AG04449 (cell line): ENCODE measurements around the gene PDIA5.

Source experiments
- CTCF ChIA-PET: fragments of 350-600 bp; formaldehyde crosslinking; extraction: SDS; loops from one replicate; lab custom pipeline; 2021; ENCODE audit warnings: antibody characterized with exemption; lab: Yijun Ruan, JAX
- POLR2A ChIA-PET: fragments of 400-600, 350-600 bp; formaldehyde crosslinking; extraction: SDS; loops from one replicate; lab custom pipeline; 2020; ENCODE audit warnings: antibody characterized with exemption, inconsistent platforms; lab: Yijun Ruan, JAX
- DNase-seq: peaks from one replicate; pipeline ENCODE4 v3.0.0-alpha.2; 2010; ENCODE audit warnings: low read depth, low spot score
- H3K4me3 ChIP-seq: 2 replicates; pipeline ENCODE4 v1.5.1; 2011; ENCODE audit warnings: low read depth, mild to moderate bottlenecking, control low read depth, low read length
- CTCF ChIP-seq: IDR thresholded peaks from one replicate; pipeline ENCODE4 v1.5.1; 2011; ENCODE audit warnings: mild to moderate bottlenecking, moderate library complexity, low read length, control low read depth, inconsistent platforms; ENCODE audit not compliant: insufficient read depth; ENCODE audit errors: missing control alignments

The PDIA5 gene

DNA sequence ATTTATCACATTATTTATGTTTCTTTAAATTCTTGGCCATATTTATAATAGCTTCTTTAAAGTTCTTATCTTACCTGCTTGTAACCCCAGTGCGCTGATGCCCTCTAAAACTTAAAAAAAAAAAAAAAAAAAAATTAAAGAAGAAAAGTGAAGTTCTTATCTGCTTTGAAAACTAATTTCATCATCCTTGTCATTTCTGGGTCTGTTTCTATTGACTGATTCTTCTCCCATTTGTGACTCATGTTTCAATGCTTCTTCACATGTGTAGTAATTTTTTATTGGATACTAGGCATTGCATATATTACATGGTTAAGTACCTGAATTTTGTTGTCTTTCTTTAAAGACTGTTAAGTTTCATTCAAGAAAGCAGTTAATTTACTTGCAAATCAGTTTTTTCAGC, 131.5 kb downstream of the PDIA5 start:
- CTCF ChIA-PET = no interaction called here
- TF ChIP-seq CTCF = no peak
- POLR2A ChIA-PET = no interaction called here
- H3K4me3 ChIP-seq = no peak overlapping the region
- no peak for DNase-seq

DNA sequence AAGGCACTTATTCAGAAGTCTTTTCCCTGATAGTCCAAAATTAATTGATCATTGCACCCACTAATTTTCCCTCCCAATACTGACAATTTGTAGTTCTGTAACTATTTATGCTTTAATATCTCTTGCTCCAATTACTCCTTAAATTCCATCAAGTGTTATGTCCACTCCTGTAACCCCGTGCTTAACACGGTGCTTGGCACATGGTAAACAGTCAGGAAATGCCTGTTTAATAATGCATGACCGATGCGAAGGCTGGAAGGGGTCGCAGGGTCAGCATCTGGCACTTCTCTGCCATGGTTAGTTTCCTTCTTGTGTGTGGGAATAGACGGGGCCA, 134.4 kb downstream of the PDIA5 start:
- no peak for DNase-seq
- peak overlapping the region; percentile 99 for H3K4me3 ChIP-seq
- ChIA-PET POLR2A (interaction anchor here (0.6 to 1.0 kb wide), 3 partner anchors 10 to 20 kb away, joined by 3 read pairs; no protein-coding TSS in a partner anchor), CTCF (no interaction called here)
- TF ChIP-seq CTCF = no peak

GRCh38 chr3:123201557-123202427, 135.0 kb downstream of the PDIA5 start, which contains the start of gene SEC22A:
Gene SEC22A (plus strand): TSS chr3:123201943. CDS start chr3:123209218, 7,275 bp downstream.
- ChIA-PET CTCF (interaction anchor here (1.1 kb wide), 1 partner anchor 159 kb away, joined by 3 read pairs; no protein-coding TSS in a partner anchor), POLR2A (interaction anchor here (0.5 to 1.0 kb wide), 4 partner anchors 10 to 296 kb away, joined by 3 to 4 read pairs (median 3); no protein-coding TSS in a partner anchor)
- H3K4me3 ChIP-seq = peak within 1 kb of the TSS; percentile 99
- peak; percentile 33 for DNase-seq
- TF ChIP-seq CTCF = no peak

GRCh38 chr3:123202451-123202850, 135.6 kb downstream of the PDIA5 start:
- H3K4me3 ChIP-seq = peak overlapping the region; percentile 99
- CTCF ChIA-PET = interaction anchor here (1.1 kb wide), 1 partner anchor 160 kb away, joined by 3 read pairs; no protein-coding TSS in a partner anchor
- no peak for TF ChIP-seq CTCF
- DNase-seq = no peak
- POLR2A ChIA-PET = no interaction called here
